Embryonic facial prominence (tissue), 1 donor: ENCODE results near the gene CD7.

Experiments used
- DNase-seq: peaks from one replicate; pipeline ENCODE4 v3.0.0-alpha.2; 2016; ENCODE audit errors: extremely low spot score

Gene CD7

GRCh38 chr17:82298538-82299421 lies 18.6 kb downstream of the CD7 start:
- no peak for DNase-seq

GRCh38 chr17:82297714-82298537 lies 19.5 kb downstream of the CD7 start:
- DNase-seq, result peak; percentile 22

- no peak for DNase-seq
These were observed 20.1 kb downstream of the CD7 start for GRCh38 chr17:82297280-82297713.

GRCh38 chr17:82296511-82297279 lies 20.7 kb downstream of the CD7 start:
- no peak for DNase-seq

- DNase-seq, result no peak
These were observed 22.0 kb downstream of the CD7 start for GRCh38 chr17:82295472-82295814.

- no peak for DNase-seq
These were observed 23.2 kb downstream of the CD7 start for GRCh38 chr17:82294064-82294773.

- peak; percentile 97 for DNase-seq
These were observed 24.9 kb downstream of the CD7 start for GRCh38 chr17:82292251-82293154.

- DNase-seq, result no peak
These were observed 25.7 kb downstream of the CD7 start for GRCh38 chr17:82291582-82292250.

GRCh38 chr17:82287868-82288801 lies 29.3 kb downstream of the CD7 start:
- no peak for DNase-seq

- DNase-seq, result no peak
These were observed 30.2 kb downstream of the CD7 start for GRCh38 chr17:82287013-82287867.

- no peak for DNase-seq
These were observed 32.3 kb downstream of the CD7 start for GRCh38 chr17:82285141-82285540.

GRCh38 chr17:82283208-82283749 lies 34.1 kb downstream of the CD7 start:
- DNase-seq, result no peak

- no peak for DNase-seq
These were observed 34.9 kb downstream of the CD7 start for GRCh38 chr17:82282239-82283207.

- no peak for DNase-seq
These were observed 35.7 kb downstream of the CD7 start for GRCh38 chr17:82281502-82282238.

GRCh38 chr17:82281076-82281475 lies 36.3 kb downstream of the CD7 start:
- DNase-seq, result no peak

GRCh38 chr17:82280537-82280936 lies 36.9 kb downstream of the CD7 start:
- no peak for DNase-seq
